ENCODE data around the gene ZNF511. TPM values are rescaled to one million over a fixed set of nuclear protein-coding genes. Genes with fewer than 3 reads are reported as not detected.

ZNF511 gene
- total and polyA plus RNA-seq, 9 of the 15 experiments (the other 6 are each of a cell fraction or from before 2014, with no cell fraction given): 0.61 to 69.3 (median 40.1) TPM

DNA sequence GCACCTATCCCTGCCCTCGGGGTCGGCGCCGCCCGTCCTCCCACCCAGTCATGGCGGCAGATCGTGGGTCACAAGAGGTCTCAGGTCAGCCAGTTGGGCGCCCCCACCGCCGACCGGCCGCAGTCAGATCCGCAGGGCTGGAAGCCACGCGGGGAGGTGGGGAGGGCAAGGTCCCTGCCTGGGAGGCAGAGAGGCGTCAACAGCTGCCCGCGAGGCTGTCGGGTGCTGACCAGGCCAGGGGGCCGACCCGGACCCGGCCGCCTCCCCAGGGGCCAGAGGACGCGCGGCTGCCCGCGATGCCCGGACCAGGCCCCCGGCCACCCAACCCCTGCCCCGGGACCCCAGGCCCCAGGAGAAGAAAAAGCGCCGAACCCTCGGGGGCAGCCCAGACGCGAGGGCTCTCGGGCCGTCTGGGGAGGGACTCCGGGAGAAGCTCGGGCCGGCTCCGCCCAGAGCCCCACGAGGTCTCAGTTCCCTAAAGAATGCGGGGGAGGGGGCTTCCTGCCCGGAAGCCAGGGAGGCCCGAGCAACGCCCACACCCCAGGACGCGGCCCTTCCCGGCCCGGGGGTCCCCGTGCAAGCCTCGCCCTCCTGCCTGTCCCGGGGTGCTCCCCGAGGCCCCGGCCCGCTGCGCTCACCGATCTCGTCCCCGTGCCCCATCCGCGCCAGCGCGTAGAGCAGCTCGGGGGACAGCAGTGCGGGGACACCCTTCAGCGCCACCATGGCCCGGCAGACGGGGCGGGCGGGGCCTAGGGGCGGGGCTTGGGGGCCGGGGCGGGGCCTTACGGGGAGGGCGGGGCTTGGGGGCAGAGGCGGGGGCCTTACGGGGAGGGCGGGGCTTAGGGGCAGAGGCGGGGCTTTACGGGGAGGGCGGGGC lies 48.8 kb downstream of the ZNF511 start, which contains the start of gene FUOM (continued):
- TF ChIP-seq, protein P1, sequence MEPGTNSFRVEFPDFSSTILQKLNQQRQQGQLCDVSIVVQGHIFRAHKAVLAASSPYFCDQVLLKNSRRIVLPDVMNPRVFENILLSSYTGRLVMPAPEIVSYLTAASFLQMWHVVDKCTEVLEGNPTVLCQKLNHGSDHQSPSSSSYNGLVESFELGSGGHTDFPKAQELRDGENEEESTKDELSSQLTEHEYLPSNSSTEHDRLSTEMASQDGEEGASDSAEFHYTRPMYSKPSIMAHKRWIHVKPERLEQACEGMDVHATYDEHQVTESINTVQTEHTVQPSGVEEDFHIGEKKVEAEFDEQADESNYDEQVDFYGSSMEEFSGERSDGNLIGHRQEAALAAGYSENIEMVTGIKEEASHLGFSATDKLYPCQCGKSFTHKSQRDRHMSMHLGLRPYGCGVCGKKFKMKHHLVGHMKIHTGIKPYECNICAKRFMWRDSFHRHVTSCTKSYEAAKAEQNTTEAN (CRISPR knock-in tag; IDR thresholded peaks at IDR 0.05): no peak
- no peak for TF ChIP-seq TSC22D4 (tag; IDR thresholded peaks at IDR 0.05)
- TF ChIP-seq KAT2B (IDR thresholded peaks at IDR 0.05; ENCODE audit: low read depth, low read length): no peak
- TF ChIP-seq, protein P2, sequence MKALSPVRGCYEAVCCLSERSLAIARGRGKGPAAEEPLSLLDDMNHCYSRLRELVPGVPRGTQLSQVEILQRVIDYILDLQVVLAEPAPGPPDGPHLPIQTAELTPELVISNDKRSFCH (CRISPR knock-in tag; IDR thresholded peaks at IDR 0.05): no peak
- TF ChIP-seq, protein P2 (tag; IDR thresholded peaks at IDR 0.05): no peak
- TF ChIP-seq, protein P3, sequence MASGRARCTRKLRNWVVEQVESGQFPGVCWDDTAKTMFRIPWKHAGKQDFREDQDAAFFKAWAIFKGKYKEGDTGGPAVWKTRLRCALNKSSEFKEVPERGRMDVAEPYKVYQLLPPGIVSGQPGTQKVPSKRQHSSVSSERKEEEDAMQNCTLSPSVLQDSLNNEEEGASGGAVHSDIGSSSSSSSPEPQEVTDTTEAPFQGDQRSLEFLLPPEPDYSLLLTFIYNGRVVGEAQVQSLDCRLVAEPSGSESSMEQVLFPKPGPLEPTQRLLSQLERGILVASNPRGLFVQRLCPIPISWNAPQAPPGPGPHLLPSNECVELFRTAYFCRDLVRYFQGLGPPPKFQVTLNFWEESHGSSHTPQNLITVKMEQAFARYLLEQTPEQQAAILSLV (tag; IDR thresholded peaks at IDR 0.05): no peak
- TF ChIP-seq, protein P4, sequence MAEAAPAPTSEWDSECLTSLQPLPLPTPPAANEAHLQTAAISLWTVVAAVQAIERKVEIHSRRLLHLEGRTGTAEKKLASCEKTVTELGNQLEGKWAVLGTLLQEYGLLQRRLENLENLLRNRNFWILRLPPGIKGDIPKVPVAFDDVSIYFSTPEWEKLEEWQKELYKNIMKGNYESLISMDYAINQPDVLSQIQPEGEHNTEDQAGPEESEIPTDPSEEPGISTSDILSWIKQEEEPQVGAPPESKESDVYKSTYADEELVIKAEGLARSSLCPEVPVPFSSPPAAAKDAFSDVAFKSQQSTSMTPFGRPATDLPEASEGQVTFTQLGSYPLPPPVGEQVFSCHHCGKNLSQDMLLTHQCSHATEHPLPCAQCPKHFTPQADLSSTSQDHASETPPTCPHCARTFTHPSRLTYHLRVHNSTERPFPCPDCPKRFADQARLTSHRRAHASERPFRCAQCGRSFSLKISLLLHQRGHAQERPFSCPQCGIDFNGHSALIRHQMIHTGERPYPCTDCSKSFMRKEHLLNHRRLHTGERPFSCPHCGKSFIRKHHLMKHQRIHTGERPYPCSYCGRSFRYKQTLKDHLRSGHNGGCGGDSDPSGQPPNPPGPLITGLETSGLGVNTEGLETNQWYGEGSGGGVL (CRISPR knock-in tag; IDR thresholded peaks at IDR 0.05): no peak
- TF ChIP-seq GTF2E2 (tag; IDR thresholded peaks at IDR 0.05): no peak
- TF ChIP-seq, protein P5, sequence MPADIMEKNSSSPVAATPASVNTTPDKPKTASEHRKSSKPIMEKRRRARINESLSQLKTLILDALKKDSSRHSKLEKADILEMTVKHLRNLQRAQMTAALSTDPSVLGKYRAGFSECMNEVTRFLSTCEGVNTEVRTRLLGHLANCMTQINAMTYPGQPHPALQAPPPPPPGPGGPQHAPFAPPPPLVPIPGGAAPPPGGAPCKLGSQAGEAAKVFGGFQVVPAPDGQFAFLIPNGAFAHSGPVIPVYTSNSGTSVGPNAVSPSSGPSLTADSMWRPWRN (IDR thresholded peaks at IDR 0.05; ENCODE audit: low read depth): no peak
- TF ChIP-seq, protein P6, sequence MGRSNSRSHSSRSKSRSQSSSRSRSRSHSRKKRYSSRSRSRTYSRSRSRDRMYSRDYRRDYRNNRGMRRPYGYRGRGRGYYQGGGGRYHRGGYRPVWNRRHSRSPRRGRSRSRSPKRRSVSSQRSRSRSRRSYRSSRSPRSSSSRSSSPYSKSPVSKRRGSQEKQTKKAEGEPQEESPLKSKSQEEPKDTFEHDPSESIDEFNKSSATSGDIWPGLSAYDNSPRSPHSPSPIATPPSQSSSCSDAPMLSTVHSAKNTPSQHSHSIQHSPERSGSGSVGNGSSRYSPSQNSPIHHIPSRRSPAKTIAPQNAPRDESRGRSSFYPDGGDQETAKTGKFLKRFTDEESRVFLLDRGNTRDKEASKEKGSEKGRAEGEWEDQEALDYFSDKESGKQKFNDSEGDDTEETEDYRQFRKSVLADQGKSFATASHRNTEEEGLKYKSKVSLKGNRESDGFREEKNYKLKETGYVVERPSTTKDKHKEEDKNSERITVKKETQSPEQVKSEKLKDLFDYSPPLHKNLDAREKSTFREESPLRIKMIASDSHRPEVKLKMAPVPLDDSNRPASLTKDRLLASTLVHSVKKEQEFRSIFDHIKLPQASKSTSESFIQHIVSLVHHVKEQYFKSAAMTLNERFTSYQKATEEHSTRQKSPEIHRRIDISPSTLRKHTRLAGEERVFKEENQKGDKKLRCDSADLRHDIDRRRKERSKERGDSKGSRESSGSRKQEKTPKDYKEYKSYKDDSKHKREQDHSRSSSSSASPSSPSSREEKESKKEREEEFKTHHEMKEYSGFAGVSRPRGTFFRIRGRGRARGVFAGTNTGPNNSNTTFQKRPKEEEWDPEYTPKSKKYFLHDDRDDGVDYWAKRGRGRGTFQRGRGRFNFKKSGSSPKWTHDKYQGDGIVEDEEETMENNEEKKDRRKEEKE (IDR thresholded peaks at IDR 0.05; ENCODE audit: borderline replicate concordance in 1 of 2, control insufficient read depth in 1 of 2, low read depth in 2 of 2, low read length in 1 of 2): no peak; a peak in 1 of 4 replicates
- TF ChIP-seq EWSR1 (IDR thresholded peaks at IDR 0.05; ENCODE audit: borderline replicate concordance, low read depth, partially characterized antibody): no peak
- no peak for TF ChIP-seq ZNF274 (IDR thresholded peaks at IDR 0.05; ENCODE audit: borderline replicate concordance, low read depth, low read length)
- TF ChIP-seq, protein P7, sequence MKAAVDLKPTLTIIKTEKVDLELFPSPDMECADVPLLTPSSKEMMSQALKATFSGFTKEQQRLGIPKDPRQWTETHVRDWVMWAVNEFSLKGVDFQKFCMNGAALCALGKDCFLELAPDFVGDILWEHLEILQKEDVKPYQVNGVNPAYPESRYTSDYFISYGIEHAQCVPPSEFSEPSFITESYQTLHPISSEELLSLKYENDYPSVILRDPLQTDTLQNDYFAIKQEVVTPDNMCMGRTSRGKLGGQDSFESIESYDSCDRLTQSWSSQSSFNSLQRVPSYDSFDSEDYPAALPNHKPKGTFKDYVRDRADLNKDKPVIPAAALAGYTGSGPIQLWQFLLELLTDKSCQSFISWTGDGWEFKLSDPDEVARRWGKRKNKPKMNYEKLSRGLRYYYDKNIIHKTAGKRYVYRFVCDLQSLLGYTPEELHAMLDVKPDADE (conservative IDR thresholded peaks at IDR 0.05; ENCODE audit: control insufficient read depth, low read depth, low read length): no peak

All from K562 (cell line).